GM18861 (cell line): ENCODE data around the gene TBC1D17.
"Not testable (repeated sequence)": the region's sequence is repeated elsewhere in the genome, so short reads cannot be mapped to it uniquely, and the experiment has no call there.

Experiments
- ATAC-seq: cut with Tn5 transposase; IDR thresholded peaks from one replicate; pipeline ENCODE4 v1.9.1; 2021; ENCODE audit not compliant: unreplicated experiment

Gene TBC1D17

DNA sequence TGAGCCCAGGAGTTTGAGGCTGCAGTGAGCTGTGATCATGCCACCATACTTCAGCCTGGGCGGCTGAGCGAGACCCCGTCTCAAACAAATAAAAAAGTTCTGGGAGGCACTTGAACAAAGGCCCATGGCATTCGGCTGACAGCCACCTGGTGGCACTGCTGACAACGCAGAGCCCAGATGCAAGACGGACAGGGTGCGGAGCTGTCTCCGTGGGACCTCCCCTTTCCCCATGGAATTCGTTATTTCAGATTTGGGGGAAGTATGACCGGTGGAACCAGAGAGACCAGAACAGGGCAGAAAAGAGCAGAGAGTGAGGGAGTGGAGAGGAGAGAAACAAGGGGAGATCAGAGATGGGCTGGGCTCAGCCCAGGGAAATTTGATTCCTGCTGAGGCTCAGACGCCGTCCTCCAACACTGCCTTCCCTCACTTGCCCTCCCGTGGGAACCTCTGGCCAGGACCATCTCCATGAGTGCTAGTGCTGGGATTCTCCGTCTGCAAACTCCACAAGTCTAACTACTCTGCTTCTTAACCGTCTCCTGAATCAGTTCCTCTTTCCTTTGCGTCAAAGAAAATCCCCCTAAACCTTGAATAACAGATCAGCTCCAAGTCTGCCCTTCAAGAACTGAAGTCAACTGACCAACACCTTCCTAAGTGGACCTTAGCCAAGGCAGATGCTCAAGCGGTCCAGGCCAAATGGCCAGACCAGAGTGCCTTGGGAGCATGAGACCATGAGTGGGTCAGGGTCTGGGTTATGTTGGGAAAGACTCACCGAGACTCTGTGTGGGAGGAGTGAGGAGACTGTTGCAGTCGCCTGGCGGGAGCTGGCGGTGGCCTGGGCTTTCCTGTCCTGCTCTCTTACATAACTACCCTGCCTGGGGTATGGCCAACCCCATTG is 39.6 kb downstream of the TBC1D17 start:
- no peak for ATAC-seq

- no peak for ATAC-seq
These were observed 40.6 kb downstream of the TBC1D17 start for GRCh38 chr19:49918089-49918488.

- ATAC-seq, result no peak
These were observed 43.3 kb downstream of the TBC1D17 start for GRCh38 chr19:49920624-49921363.

DNA sequence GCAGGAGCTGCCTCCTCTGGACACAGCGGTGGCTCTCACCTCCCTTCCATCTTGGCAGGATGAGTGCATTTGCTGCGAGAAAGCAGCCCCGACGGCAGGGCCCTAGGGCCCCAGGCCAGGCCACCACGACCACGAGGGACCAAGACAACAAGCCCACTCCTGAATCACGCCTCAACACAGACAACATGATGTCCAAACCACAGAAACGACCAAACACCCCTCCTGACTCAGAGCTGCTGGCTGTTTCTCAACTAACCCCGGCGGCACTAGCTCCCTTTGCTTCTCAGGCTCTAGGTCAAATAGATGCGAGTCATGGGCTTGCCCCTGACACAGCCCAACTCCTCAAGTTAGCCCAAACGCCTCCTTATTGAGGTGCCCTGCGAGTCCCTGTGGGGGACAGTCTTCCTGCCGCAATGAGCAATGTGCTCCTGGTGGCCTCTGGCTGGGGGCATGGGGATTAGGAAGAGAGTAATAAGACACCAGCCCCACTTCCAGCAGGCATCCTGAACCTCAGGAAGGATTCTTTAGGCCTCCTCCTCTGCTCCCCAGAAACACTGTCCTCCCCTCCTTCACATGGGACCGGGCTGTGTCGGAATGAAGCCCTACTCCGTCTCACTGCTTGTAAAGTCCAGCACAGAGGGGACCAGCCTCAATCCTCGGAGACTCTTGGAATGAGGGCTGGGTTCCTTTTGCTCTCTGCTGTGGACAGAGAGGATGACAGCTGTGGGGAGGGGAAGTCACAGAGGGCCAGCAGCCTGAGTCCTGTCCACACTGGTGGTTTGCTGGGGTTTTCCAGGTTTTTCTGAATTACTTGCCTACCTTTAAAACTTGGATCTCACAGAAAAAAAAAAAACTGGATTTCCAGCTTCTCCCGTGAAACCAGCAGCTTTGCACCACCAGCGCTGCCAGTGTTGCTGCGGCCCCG is 44.6 kb downstream of the TBC1D17 start:
- no peak for ATAC-seq

DNA sequence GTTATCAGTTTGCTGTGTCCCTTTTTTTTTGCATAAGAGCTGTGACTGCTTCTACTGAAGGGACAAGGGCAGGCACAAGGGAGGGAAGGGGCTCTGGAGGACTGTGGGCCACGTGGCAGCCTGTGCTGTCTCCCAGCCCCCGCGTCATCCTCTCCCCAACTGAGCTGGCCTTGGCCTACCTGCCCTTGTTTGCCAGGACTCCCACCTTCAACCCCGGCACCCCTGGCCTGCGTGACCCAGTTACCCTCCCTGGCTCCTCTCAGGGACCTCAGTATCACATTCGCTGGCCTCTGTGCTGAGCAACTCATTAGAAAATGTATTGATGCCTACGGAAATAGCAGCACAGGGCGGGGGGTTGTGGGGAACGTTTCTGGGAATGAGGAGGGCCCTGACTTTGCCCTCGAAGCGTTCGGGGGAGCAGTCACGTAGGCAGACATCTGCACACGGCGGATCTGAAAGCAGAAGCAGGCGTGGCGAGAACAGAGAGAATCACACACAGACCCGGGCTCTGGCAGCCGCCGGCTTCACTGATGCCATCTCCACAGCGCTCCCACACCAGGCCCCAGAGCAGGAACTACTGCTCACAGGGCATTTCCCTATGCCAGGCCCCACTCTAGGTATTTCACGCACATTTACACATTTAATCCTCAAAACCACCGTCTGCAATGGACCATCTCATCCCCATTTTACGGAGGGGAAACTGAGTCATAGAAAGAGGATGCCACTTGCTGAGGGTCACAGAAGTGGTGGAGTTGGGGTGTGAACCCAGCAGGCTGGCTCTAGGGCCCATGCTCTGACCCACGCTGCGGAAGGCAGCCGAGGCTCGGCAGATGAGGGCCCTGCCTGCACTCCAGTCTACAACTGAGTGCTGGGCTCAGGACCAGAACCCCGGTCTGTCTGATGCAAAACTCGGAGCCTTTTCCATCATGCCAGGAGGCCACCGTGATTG is 45.8 kb downstream of the TBC1D17 start:
- no peak for ATAC-seq

- no peak for ATAC-seq
These were observed 46.7 kb downstream of the TBC1D17 start for GRCh38 chr19:49924004-49924880.

DNA sequence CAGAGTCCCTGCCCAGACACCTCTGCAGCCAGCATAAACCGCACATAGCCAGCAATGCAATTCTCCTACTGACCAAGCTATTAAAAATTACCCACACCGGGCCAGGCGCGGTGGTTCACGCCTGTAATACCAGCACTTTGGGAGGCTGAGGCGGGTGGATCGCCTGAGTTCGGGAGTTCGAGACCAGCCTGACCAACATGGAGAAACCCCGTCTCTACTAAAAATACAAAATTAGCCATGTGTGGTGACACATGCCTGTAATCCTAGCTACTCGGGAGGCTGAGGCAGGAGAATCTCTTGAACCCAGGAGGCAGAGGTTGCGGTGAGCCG is 47.3 kb downstream of the TBC1D17 start:
- ATAC-seq, result not testable (repeated sequence)

DNA sequence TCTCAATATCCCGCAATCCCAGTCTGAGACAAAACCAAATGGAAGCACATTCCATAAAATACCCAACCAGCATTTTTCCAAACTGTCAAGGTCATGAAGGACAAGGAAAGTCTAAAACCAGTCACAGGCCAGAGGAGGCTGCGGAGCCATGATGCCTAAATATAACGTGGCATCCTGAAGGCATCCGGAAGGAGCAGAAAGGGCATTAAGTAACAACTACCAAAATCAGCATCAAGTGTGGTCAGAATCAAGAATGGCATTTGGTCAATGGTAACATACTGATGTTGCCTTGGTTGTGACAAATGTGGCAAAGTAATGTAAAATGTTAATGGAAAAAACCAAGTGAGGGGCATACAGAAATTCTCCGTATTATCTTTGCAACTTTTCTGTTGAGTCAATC is 48.0 kb downstream of the TBC1D17 start:
- ATAC-seq, result no peak

GRCh38 chr19:49926515-49926914 is 49.0 kb downstream of the TBC1D17 start:
- no peak for ATAC-seq

DNA sequence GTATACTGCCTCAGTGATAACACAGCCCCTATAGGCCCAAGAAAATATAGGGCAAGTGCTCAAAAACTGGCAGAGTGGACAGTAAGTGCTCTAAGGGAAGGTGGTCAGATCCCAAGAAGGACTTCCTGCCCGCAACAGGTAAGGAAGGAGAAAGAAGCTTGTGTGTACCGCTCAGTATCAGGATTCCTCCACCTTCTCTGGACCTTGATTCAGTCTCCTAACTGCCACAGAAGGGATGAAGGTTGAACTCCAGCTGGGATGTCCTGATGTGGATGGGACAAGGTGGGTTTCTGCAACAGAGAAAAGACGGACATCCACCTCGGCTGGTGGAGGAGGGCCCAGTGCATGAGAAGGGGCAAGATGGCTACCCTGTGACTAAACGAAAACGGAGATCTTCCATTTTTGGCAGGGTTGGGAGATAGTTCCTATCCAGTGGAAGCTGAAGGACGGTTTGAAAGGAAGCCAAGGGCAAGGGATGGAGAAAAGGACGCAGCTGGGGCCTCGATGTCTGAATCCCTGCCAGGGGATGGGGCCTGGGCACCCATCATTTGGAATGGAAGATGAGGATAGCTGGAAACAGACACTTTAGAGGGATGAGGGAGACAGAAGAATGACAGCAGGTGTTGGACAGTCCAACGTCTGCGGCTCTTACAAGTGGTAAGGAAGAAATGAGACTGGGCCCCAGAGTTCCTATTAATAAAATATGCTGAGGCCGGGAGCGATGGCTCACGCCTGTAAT is 50.2 kb downstream of the TBC1D17 start:
- ATAC-seq, result no peak

DNA sequence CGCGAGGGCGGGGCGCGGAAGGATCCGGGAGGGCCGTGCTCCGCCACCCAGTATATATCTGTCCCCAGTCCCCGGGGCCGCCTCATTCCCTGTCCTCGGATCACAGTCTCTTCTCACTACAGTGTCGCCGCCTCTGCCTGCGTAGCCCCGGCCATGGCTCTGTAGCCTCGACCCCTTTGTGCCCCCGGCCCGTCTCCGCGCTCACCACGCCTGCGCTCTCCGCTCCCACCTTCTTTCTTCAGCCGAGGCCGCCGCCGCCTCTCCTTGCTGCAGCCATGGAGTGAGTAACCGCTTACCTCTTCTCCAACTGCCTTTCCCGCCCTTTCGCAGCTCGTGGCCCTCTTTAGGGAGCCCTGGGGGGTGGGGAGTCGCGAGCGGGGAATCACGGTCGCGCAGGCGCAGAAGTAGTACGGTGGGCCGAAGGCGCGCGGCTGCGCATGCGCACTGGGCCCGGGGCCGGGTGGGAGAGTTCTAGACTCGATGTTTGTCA is 51.7 kb downstream of the TBC1D17 start, which contains the start of the genes ATF5 and NUP62:
Gene ATF5, plus strand, starts transcription at position 85 of the 490 bp plus-strand sequence. CDS start 1,646 bp downstream, outside the sequence.
Gene NUP62, minus strand, starts transcription at position 384 of the 490 bp plus-strand sequence. CDS start 19,697 bp downstream, outside the sequence.
- ATAC-seq, result peak; percentile 26

DNA sequence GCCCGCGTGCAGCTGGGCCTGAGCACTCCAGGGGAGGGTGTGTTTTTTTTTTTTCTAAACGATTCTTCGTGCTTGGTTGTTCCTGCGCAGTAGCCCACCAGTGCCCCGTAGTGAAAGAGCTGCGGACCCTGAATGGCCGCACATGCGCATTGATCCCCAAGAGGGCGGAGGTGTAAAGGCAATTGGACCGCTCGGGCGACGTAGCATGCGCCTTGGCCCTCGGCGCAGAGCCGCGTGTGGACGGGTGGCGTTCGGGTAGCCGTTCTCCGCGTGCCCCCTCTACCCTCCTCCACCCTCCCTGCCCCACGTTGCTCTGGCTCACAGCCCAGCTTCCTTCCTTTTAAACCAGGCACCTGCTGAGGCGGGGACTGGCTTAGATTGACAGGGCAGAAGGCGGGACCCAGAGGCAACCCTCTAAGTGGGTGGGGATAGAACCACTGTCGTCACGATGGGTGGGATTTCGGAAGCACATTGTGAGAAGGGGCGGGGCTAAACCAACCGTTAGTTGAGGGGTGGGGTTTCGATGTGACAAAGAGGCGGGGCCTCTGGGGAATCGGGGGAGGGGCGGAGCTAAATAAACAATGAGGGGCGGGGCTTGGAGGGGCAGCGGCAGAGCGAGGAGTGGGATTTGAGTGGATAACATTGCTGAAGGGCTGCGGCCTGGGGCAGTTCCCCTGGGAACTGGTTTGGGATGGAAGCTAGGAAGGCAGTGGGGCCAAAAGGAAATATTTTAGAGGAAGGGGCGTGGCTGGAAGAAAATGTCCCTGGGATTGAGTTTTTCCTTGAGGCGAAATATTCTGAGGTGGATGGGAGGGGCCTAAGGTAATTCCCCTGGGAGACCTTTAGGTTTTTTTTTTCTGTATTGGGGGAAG is 52.3 kb downstream of the TBC1D17 start:
- ATAC-seq, result peak; percentile 67

DNA sequence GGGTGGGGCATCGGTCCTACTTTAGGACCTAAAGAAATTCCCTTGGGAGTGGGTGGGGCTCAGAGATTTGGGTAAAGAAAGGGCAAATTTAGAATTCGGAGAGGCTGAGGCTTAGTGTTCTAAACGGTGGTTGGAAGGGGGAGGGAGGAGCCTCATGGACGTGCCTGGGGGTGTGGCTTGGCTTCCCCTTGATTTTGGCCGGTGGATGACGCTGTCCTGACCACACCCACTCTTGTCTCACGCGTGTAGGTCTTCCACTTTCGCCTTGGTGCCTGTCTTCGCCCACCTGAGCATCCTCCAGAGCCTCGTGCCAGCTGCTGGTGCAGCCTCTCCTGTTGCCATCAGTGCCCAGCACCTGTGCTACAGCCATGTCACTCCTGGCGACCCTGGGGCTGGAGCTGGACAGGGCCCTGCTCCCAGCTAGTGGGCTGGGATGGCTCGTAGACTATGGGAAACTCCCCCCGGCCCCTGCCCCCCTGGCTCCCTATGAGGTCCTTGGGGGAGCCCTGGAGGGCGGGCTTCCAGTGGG is 53.0 kb downstream of the TBC1D17 start:
- no peak for ATAC-seq

DNA sequence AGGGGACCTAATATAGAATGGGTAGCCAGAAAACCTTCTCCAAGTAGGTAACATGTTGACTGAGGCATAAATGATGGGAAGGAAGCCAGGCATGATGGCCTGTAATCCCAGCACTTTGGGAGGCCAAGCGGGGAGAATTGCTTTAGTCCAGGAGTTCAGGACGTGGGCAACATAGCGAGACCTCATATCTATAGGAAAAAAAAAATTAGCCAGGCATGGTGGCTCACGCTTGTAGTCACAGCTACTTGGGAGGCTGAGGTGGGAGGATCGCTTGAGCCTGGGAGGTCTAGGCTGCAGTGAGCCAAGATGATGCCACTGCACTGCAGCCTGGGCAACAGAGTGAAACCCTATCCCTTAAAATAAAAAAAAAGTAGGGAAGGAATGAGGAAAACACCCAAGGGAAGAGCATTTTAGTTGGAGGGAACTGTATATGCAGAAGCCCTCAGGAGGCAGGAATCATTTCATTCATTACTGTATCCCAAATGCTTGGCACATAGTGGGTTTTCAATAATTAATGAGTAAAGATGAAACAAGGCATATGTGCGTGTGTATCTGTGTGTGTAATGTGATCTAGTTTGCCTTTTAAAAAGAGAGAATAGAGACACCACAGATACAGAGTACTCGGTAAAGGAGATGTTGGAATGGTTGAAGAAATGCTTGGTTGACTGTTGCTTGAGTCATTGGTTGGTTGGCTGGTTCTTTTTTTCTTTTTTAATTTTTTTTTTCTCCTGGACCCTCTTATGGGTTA is 54.0 kb downstream of the TBC1D17 start:
- no peak for ATAC-seq

DNA sequence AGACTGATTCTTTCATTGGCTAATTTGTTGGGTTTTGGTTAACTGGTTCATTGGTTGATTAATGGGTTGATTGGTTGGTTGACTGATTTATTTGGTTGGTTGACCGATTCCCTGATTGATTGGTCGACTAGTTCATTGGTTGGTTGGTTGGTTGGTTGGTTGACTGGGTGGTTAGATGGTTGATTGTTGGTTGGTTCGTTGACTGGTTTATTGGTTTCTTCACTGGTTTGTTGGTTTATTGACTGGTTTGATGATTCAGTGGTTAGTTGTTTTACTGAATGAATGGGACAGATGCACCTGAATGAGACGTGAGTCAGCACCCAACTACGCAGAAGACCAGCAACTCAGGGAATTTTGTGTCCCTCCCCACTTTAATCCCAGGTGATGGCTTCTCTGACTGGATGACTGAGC is 54.5 kb downstream of the TBC1D17 start:
- ATAC-seq, result no peak

GRCh38 chr19:49932731-49933131 is 55.2 kb downstream of the TBC1D17 start:
- ATAC-seq, result no peak
